ENCODE data around the gene DTNB. TPM values are rescaled to one million over a fixed set of nuclear protein-coding genes. Genes with fewer than 3 reads are reported as not detected.
A peak's percentile ranks its signal among the peaks of the same experiment; 100 is the strongest.

Gene DTNB
- total RNA-seq, 1 experiment from 2014 or later, result 51.9 TPM

DNA sequence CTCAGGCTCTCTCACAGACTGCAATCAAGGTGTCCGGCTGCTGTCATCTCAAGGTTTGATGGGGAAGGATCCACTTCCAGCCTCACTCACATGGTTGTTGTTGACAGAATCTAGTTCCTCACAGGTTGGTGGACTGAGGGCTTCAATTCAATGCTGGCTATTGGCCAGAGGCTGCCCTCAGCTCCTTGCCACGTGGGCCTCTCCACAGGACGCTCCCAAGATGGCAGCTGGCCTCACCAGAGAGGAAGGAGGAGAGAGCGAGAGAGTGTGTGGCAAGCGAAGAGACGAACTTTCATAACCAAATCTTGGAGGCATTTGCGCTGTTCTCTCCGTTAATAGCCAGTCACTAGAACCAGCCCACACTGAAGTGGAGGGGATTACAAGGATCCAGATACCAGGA lies 318.1 kb downstream of the DTNB start:
- DNase-seq, result no peak
- Histone ChIP-seq H3K36me3 (ENCODE audit: low read depth) (no peaks in the 10 kb centered on the region), H3K4me1 (replicated peaks; ENCODE audit: insufficient read depth) (no peaks in the 10 kb centered on the region), H3K4me2 (no peak overlapping the region), H4K20me1 (ENCODE audit: insufficient read depth) (no peaks in the 10 kb centered on the region), H3K79me2 (ENCODE audit: low read depth) (no peaks in the 10 kb centered on the region), H3K27me3 (ENCODE audit: insufficient read depth, low read depth) (no peaks in the 10 kb centered on the region), H3K9me2 (ENCODE audit: insufficient read depth) (no peaks in the 10 kb centered on the region), H3K9me3 (ENCODE audit: insufficient read depth, low read depth) (no peaks in the 10 kb centered on the region), H3K27ac (no peak overlapping the region), H2AFZ (no peak overlapping the region), H3K4me3 (no peak overlapping the region), H3F3A (ENCODE audit: insufficient read depth, low read depth) (no peaks in the 10 kb centered on the region)
- ChIA-PET POLR2A (ENCODE audit: unreplicated experiment) (no interaction called here), CTCF (no interaction called here)
- BruUV-seq (replicated peaks), result no TSS peak
- TF ChIP-seq, protein P1, sequence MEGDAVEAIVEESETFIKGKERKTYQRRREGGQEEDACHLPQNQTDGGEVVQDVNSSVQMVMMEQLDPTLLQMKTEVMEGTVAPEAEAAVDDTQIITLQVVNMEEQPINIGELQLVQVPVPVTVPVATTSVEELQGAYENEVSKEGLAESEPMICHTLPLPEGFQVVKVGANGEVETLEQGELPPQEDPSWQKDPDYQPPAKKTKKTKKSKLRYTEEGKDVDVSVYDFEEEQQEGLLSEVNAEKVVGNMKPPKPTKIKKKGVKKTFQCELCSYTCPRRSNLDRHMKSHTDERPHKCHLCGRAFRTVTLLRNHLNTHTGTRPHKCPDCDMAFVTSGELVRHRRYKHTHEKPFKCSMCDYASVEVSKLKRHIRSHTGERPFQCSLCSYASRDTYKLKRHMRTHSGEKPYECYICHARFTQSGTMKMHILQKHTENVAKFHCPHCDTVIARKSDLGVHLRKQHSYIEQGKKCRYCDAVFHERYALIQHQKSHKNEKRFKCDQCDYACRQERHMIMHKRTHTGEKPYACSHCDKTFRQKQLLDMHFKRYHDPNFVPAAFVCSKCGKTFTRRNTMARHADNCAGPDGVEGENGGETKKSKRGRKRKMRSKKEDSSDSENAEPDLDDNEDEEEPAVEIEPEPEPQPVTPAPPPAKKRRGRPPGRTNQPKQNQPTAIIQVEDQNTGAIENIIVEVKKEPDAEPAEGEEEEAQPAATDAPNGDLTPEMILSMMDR (conservative IDR thresholded peaks at IDR 0.05), result no peak
- no peak for TF ChIP-seq EZH2 (IDR thresholded peaks at IDR 0.05; ENCODE audit: low read depth)
- intact Hi-C loops (cut with micrococcal nuclease; ENCODE audit: unreplicated experiment), result no loop called here

DNA sequence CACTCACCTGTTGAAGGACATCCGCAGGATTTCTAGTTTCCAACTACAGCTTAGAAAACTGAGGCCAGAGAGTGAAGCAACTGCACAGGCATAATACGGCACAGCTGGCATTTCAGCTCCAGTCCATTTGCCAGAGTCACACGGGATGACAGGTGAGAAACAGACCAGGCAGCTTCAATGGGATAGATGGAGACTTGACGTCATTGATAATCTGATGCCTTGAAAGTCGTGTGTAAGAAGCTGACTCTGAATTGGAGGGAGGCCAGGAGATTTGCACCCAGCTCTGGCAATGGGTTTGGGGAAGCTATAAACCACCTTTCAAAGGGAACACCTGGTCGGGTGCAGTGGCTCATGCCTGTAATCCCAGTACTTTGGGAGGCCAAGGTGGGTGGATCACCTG lies 319.3 kb downstream of the DTNB start:
- ChIA-PET CTCF (interaction anchor here (0.7 kb wide), 1 partner anchor 52 kb away, joined by 3 read pairs; no protein-coding TSS in a partner anchor), POLR2A (ENCODE audit: unreplicated experiment) (no interaction called here)
- TF ChIP-seq EZH2 (IDR thresholded peaks at IDR 0.05; ENCODE audit: low read depth), result no peak
- TF ChIP-seq, protein P1 (conservative IDR thresholded peaks at IDR 0.05), result no peak
- Histone ChIP-seq H3K9me3 (ENCODE audit: insufficient read depth, low read depth) (no peaks in the 10 kb centered on the region), H3K36me3 (ENCODE audit: low read depth) (no peaks in the 10 kb centered on the region), H2AFZ (no peak overlapping the region), H3K4me3 (no peak overlapping the region), H3K27ac (no peak overlapping the region), H3K4me1 (replicated peaks; ENCODE audit: insufficient read depth) (peaks cover 8% of the 10 kb centered on the region), H4K20me1 (ENCODE audit: insufficient read depth) (no peaks in the 10 kb centered on the region), H3F3A (ENCODE audit: insufficient read depth, low read depth) (no peaks in the 10 kb centered on the region), H3K27me3 (ENCODE audit: insufficient read depth, low read depth) (no peaks in the 10 kb centered on the region), H3K4me2 (no peak overlapping the region), H3K9me2 (ENCODE audit: insufficient read depth) (no peaks in the 10 kb centered on the region), H3K79me2 (ENCODE audit: low read depth) (no peaks in the 10 kb centered on the region)
- intact Hi-C loops (cut with micrococcal nuclease; ENCODE audit: unreplicated experiment), result no loop called here
- DNase-seq, result no peak
- no TSS peak for BruUV-seq (replicated peaks)

DNA sequence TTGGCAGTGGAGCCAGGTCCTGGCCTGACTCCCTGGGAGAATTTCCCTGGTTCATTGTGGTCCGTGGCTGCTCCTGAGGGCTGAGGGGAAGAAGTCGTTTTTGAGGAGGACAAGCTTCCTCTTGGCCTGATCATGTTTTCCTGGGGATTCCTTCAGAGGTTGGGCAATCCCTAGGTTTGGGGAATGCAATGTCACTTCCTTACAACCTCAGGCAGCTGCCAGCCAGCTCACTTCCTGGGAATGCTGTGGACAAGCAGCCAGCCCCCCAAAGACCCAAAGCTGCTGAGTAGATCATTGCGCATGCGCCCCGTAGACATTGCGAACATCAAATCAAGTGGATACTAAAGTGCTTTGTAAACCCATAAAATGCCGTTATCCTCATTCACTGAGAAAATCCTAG lies 324.0 kb downstream of the DTNB start:
- intact Hi-C loops (cut with micrococcal nuclease; ENCODE audit: unreplicated experiment), result no loop called here
- Histone ChIP-seq H3F3A (ENCODE audit: insufficient read depth, low read depth) (peaks cover 3% of the 10 kb centered on the region; the same call in 1 of the 2 replicates), H4K20me1 (ENCODE audit: insufficient read depth) (no peaks in the 10 kb centered on the region), H3K4me2 (0 out of 2 replicates have a peak overlapping the region, but pooled peaks have one; percentile 3), H3K36me3 (ENCODE audit: low read depth) (no peaks in the 10 kb centered on the region), H3K79me2 (ENCODE audit: low read depth) (no peaks in the 10 kb centered on the region), H2AFZ (no peak overlapping the region), H3K9me3 (ENCODE audit: insufficient read depth, low read depth) (no peaks in the 10 kb centered on the region), H3K4me1 (replicated peaks; ENCODE audit: insufficient read depth) (peaks cover 21% of the 10 kb centered on the region), H3K9me2 (ENCODE audit: insufficient read depth) (no peaks in the 10 kb centered on the region), H3K27ac (no peak overlapping the region), H3K27me3 (ENCODE audit: insufficient read depth, low read depth) (no peaks in the 10 kb centered on the region), H3K4me3 (no peak overlapping the region)
- TF ChIP-seq, protein P1 (conservative IDR thresholded peaks at IDR 0.05), result no peak
- TF ChIP-seq EZH2 (IDR thresholded peaks at IDR 0.05; ENCODE audit: low read depth), result no peak
- ChIA-PET POLR2A (ENCODE audit: unreplicated experiment) (no interaction called here), CTCF (interaction anchor here (0.6 to 0.8 kb wide), 2 partner anchors 13 to 502 kb away, joined by 3 to 4 read pairs; no protein-coding TSS in a partner anchor)
- no TSS peak for BruUV-seq (replicated peaks)
- DNase-seq, result no peak

Data from PC-9 (cell line).